Liver (tissue), 3 donors: ENCODE data around the gene TET3.

ENCODE experiments used
- CTCF ChIP-seq: fragments of 150-350 bp; IDR thresholded peaks from 2 replicates; pipeline ENCODE4 v1.5.1; 2017; ENCODE audit warnings: improper control_type of control experiment, low read depth, low read length; ENCODE audit not compliant: missing input control
- GABPA ChIP-seq, 2 donors: IDR thresholded peaks in 1 of 2; conservative IDR thresholded peaks in 1 of 2; 2 replicates each; pipeline ENCODE4 v1.6.1; 2016; ENCODE audit warnings: antibody characterized with exemption in 2 of 2, mild to moderate bottlenecking in 1 of 2, moderate library complexity in 1 of 2
- MAX ChIP-seq: IDR thresholded peaks from 2 replicates; pipeline ENCODE4 v1.6.1; 2016; ENCODE audit warnings: antibody characterized with exemption
- YY1 ChIP-seq: IDR thresholded peaks from 2 replicates; pipeline ENCODE4 v1.6.1; 2016; ENCODE audit warnings: antibody characterized with exemption, mild to moderate bottlenecking
- TF ChIP-seq, protein P1 (sequence below): IDR thresholded peaks from 2 replicates; pipeline ENCODE4 v1.6.1; 2016; ENCODE audit warnings: antibody characterized with exemption, mild to moderate bottlenecking
- donor health status: healthy.
- donor health status: healthy.

DNA sequence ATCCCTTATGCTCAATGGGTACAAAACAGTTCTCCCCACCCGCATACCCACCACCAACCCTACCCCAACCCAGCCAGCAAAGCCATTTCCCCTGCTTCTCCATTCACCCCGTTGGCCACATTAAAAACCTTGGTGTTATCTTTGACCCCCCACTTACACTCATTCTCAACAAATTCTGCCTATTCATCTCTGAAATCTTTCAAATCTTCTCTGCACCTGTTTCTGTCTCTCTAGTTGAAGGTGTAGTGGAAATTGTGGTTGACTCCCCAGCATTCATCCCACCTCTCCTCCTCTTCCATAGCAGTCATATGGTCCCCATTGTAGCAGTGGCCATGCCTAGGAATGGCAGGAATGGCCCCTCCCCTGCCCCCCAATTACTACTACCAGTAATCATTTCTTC lies 20.5 kb upstream of the TET3 start:
- no peak for TF ChIP-seq CTCF
- TF ChIP-seq, protein P1, sequence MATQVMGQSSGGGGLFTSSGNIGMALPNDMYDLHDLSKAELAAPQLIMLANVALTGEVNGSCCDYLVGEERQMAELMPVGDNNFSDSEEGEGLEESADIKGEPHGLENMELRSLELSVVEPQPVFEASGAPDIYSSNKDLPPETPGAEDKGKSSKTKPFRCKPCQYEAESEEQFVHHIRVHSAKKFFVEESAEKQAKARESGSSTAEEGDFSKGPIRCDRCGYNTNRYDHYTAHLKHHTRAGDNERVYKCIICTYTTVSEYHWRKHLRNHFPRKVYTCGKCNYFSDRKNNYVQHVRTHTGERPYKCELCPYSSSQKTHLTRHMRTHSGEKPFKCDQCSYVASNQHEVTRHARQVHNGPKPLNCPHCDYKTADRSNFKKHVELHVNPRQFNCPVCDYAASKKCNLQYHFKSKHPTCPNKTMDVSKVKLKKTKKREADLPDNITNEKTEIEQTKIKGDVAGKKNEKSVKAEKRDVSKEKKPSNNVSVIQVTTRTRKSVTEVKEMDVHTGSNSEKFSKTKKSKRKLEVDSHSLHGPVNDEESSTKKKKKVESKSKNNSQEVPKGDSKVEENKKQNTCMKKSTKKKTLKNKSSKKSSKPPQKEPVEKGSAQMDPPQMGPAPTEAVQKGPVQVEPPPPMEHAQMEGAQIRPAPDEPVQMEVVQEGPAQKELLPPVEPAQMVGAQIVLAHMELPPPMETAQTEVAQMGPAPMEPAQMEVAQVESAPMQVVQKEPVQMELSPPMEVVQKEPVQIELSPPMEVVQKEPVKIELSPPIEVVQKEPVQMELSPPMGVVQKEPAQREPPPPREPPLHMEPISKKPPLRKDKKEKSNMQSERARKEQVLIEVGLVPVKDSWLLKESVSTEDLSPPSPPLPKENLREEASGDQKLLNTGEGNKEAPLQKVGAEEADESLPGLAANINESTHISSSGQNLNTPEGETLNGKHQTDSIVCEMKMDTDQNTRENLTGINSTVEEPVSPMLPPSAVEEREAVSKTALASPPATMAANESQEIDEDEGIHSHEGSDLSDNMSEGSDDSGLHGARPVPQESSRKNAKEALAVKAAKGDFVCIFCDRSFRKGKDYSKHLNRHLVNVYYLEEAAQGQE: no peak
- no peak for TF ChIP-seq MAX
- no peak for TF ChIP-seq GABPA (IDR thresholded peaks at IDR 0.05 in 1 of 2, conservative IDR thresholded peaks at IDR 0.05 in 1 of 2)
- TF ChIP-seq YY1: no peak
